GM12878 (cell line): ENCODE data around the gene SPATS2L.

Experiments used
- POLR2AphosphoS5 ChIP-seq: IDR thresholded peaks from 2 replicates; pipeline ENCODE4 v1.6.1; 2011; ENCODE audit warnings: mild to moderate bottlenecking, low read length, inconsistent platforms
- SPI1 ChIP-seq: IDR thresholded peaks from 2 replicates; pipeline ENCODE4 v1.6.1; 2011; ENCODE audit warnings: low read depth, mild to moderate bottlenecking, low read length, moderate library complexity, borderline replicate concordance; ENCODE audit not compliant: insufficient read depth

GRCh38 chr2:200347301-200347700 lies 40.8 kb downstream of the SPATS2L start:
- TF ChIP-seq SPI1 (no peak), POLR2AphosphoS5 (no peak)
